HG02870 (cell line): ENCODE measurements around the gene NOL4L.
"Not testable (repeated sequence)": the region's sequence is repeated elsewhere in the genome, so short reads cannot be mapped to it uniquely, and the experiment has no call there.

Experiments used
- ATAC-seq: cut with Tn5 transposase; IDR thresholded peaks from one replicate; pipeline ENCODE4 v1.9.1; 2021; ENCODE audit warnings: mild to moderate bottlenecking, moderate library complexity; ENCODE audit not compliant: unreplicated experiment

Gene NOL4L

GRCh38 chr20:32436142-32436861 lies 148.8 kb downstream of the NOL4L start:
- ATAC-seq = no peak

- ATAC-seq = no peak
Measured at GRCh38 chr20:32435449-32436107, 149.6 kb downstream of the NOL4L start.

DNA sequence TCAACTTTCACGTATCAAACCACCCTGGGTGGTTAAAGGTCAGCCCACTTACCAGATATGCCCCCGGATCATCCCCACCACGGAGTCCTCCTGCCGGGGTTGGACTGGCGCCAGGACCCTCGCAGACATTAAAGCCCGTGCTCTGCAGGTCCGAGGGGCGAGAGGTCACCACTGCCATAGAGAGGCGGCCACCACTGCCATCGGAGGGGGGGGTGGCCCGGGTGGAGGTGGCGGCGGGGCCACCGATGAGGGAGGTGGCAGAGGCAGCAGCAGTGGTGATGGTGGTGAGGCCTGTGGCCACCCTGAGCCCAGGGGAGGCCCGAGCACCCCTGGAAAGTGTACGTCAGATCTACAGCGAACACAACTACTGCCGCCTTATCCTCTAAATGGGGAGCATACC lies 150.7 kb downstream of the NOL4L start:
- no peak for ATAC-seq

DNA sequence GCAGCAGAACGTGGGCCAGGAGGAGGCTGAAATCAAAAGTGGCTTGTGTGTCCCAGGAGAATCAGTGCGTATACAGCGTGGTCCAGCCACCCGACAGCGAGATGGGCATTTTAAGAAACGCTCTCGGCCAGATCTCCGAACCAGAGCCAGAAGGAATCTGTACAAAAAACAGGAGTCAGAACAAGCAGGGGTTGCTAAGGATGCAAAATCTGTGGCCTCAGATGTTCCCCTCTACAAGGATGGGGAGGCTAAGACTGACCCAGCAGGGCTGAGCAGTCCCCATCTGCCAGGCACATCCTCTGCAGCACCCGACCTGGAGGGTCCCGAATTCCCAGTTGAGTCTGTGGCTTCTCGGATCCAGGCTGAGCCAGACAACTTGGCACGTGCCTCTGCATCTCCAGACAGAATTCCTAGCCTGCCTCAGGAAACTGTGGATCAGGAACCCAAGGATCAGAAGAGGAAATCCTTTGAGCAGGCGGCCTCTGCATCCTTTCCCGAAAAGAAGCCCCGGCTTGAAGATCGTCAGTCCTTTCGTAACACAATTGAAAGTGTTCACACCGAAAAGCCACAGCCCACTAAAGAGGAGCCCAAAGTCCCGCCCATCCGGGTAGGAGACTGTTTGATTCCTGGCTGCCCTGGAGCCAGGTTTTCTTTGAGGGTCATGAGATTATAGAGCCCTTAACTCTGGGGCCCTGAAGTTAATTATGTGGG lies 151.7 kb downstream of the NOL4L start:
- ATAC-seq = no peak

DNA sequence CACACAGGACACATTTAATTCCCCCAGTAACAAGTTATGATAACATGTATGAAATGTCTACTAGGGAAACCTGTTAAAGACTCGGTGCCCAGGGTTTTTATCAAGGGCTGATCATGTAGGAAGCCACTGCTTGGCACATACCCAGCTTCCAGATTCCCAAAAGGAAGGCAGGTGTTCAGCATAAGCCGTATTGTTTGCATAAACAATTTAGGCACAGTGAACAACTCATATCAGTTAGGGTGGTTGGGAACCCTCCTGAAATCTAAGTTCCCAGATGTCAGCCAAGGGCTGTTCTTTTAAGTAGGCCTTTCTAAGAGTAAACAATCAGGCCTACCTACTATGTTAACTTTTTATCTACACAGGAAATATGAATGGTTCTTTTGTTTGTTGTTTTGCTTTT lies 152.9 kb downstream of the NOL4L start:
- no peak for ATAC-seq

- ATAC-seq = no peak
Measured at GRCh38 chr20:32431457-32431856, 153.7 kb downstream of the NOL4L start.

DNA sequence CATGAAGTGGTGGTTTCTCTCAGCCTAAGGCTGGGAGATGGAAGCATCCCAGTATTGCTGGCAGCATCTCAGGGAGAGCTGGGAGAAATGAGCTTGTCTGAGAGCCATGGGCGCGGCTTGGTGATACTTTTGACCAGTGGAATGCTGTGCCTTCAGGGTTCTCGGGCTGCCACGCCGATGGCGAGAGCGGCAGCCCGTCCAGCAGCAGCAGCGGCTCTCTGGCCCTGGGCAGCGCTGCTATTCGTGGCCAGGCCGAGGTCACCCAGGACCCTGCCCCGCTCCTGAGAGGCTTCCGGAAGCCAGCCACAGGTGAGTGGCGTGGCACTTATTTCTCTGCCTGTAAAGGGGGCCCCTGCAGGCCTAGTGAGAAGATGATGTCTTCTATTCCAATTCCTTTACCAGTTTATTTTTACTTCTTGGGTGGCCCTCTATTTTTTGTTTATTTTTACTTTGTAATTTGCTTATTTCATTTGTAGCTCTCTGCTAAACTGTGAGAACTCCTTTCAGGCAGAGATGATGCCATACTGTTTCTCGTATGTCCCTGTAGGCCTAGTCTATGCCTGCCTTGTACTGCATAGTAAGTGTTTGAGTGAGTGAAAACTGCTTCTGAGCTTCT lies 155.3 kb downstream of the NOL4L start:
- no peak for ATAC-seq

DNA sequence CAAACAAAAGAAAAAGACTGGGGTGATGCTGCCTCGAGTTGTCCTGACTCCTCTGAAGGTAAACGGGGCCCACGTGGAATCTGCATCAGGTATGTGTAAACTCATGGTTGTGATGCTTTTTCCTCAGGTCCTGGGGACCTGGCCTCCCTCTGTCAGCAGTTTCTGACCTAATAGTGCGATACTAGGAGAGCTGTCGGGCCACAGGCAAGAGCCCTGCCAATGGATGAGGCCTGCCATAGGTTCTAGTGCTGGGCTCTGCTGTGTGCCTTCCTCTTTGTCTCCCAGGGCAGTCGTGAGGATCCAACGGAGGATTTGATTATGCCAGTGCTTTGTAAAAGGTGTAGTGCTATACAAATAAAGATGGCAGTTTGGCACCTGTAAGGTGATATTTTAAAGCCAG lies 155.8 kb downstream of the NOL4L start:
- ATAC-seq = no peak

GRCh38 chr20:32427996-32428395 lies 157.1 kb downstream of the NOL4L start:
- ATAC-seq = no peak

GRCh38 chr20:32421290-32421689 lies 163.8 kb downstream of the NOL4L start:
- ATAC-seq = no peak

- ATAC-seq = no peak
Measured at GRCh38 chr20:32418376-32418775, 166.8 kb downstream of the NOL4L start.

GRCh38 chr20:32416206-32416605 lies 168.9 kb downstream of the NOL4L start:
- ATAC-seq = no peak

- ATAC-seq = no peak
Measured at GRCh38 chr20:32415494-32415893, 169.6 kb downstream of the NOL4L start.

GRCh38 chr20:32411955-32412706 lies 173.0 kb downstream of the NOL4L start:
- ATAC-seq = peak; percentile 47

DNA sequence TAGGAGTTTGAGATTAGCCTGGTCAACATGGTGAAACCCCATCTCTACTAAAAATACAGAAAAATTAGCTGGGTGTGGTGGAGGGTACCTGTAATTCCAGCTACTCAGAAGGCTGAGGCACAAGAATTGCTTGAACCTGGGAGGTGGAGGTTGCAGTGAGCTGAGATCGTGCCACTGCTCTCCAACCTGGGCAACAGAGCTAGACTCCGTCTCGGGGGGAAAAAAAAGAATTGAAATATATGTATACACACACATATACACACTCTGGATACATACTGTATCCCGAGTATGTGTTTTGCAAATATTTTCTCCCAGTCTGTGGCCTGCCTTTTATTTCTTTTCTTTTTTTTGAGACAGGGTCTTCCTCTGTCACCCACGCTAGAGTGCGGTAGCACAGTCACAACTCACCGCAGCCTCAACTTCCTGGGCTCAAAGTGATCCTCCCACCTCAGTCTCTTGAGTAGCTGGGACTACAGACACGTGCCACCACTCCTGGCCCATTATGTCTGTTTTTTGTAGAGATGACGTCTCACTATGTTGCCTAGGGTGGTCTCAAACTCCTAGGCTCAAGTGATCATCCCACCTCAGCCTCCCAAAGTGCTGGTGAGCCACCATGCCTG lies 177.9 kb downstream of the NOL4L start:
- not testable (repeated sequence) for ATAC-seq

GRCh38 chr20:32406701-32407100 lies 178.4 kb downstream of the NOL4L start:
- no peak for ATAC-seq

- ATAC-seq = no peak
Measured at GRCh38 chr20:32404017-32404416, 181.1 kb downstream of the NOL4L start.

- no peak for ATAC-seq
Measured at GRCh38 chr20:32400476-32400875, 184.7 kb downstream of the NOL4L start.

- ATAC-seq = no peak
Measured at GRCh38 chr20:32397567-32398084, 187.5 kb downstream of the NOL4L start.

GRCh38 chr20:32396646-32397160 lies 188.4 kb downstream of the NOL4L start:
- no peak for ATAC-seq
